ELR (cell line): ENCODE data around the gene ZSCAN26.

Source experiments
- DNase-seq: peaks from one replicate; pipeline ENCODE4 v3.0.0-alpha.2; 2015; ENCODE audit warnings: low read depth

Gene ZSCAN26

DNA sequence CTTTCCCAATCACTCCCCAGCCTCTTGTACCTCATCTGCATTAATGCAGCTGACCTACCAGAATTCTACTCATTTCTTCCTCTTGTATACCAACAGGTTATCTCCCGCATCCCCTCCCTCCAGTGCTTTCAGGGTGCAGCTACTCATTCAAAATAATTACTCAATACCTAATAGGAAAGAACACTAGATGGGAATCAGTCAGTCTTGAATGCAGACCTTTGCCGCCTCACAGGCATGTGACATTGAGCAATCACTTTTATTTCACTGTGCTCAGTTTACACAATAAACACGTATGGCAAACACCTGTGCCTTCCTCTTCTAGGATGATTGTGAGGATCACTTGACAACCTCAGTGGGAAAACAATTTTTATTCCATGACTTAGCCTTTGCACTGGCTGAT, 55.7 kb downstream of the ZSCAN26 start:
- no peak for DNase-seq

DNA sequence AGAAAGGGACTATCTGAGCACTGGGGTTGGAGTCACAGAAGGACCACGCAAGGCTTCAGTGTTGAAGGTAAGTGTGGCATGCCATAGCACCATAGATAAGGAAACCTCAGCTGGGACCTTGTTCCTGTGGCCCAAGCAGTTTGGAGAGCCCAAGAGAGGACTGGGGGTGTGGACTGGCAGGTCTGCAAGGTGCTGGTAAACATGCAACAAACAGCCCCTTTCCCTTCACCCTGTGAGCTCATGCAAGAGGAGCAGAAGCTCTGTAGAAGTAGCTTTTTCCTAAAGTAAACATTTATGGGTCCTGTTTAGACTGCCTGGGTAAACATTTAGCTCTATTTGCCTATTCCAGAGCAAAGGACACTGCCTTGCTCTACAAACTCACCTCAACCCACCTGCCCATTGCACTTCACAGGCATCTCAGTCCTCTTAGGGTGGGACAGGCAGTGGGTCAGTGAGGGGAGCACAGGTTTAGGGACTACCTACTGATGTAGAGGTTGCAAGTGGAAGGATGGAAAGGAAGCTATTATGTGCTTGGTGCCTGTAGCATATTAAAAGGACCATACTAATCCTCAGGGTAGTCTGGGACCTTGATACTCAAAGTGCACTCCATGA, 57.0 kb downstream of the ZSCAN26 start:
- DNase-seq = no peak

GRCh38 chr6:28326371-28326948, 59.5 kb downstream of the ZSCAN26 start:
- no peak for DNase-seq
